Activated naive CD4-positive, alpha-beta T cell treated with anti-CD3 and anti-CD28 coated beads, Interleukin-2, amount 50 U/mL, for 72 hours (primary cell): Measurements from ENCODE around the gene ZG16. TPM values are rescaled to one million over a fixed set of nuclear protein-coding genes. Genes with fewer than 3 reads are reported as not detected.
"Not testable (repeated sequence)": the region's sequence is repeated elsewhere in the genome, so short reads cannot be mapped to it uniquely, and the experiment has no call there.

Experiments used
- ATAC-seq, 2 donors: fragments of 150-1000 bp; cut with Tn5 transposase; 2 replicates each; pipeline ENCODE4 v1.10.0; 2021; ENCODE audit warnings: mild to moderate bottlenecking in 2 of 2, moderate library complexity in 2 of 2
- DNase-seq, 2 donors: peaks; one replicate each; pipeline ENCODE4 v3.0.0; 2021 to 2022; ENCODE audit warnings: low spot score in 2 of 2
- H3K27ac Mint-ChIP-seq, 2 donors: one replicate each; pipeline ENCODE4 v1.8.0; 2022; ENCODE audit warnings: mild to moderate bottlenecking in 2 of 2, mixed read lengths in 2 of 2
- H3K36me3 Mint-ChIP-seq, 2 donors: one replicate each; pipeline ENCODE4 v1.8.0; 2022; ENCODE audit warnings: mixed read lengths in 2 of 2
- H3K9me3 Mint-ChIP-seq, 2 donors: one replicate each; pipeline ENCODE4 v1.8.0; 2022; ENCODE audit warnings: mixed read lengths in 2 of 2
- total RNA-seq, 2 donors: library from RNA; stranded (reverse); gene quantifications; one replicate each; pipeline ENCODE4 v1.2.3, GENCODE V29; 2022

The ZG16 gene
- total RNA-seq, 2 donors from 2014 or later, result not detected

- H3K9me3 Mint-ChIP-seq, ATAC-seq, DNase-seq: not testable (repeated sequence)
- Mint-ChIP-seq H3K27ac (peak overlapping the region in 1 of 2 donors; percentile 31), H3K36me3 (peaks cover 51 to 56% of the 10 kb centered on the region in 2 donors)
Measured at GRCh38 chr16:29793153-29793552, 15.1 kb downstream of the ZG16 start.

GRCh38 chr16:29794231-29794710 is 16.2 kb downstream of the ZG16 start:
- H3K36me3 Mint-ChIP-seq, result peaks cover 56 to 59% of the 10 kb centered on the region in 2 donors
- no peak for ATAC-seq
- no peak for DNase-seq
- H3K9me3 Mint-ChIP-seq, result no peaks in the 10 kb centered on the region
- no peak overlapping the region for H3K27ac Mint-ChIP-seq

- DNase-seq, result no peak
- H3K27ac Mint-ChIP-seq, result peak overlapping the region; percentile 74 to 89
- peaks cover 30 to 37% of the 10 kb centered on the region in 2 donors for H3K36me3 Mint-ChIP-seq
- no peaks in the 10 kb centered on the region for H3K9me3 Mint-ChIP-seq
- no peak for ATAC-seq
Measured at GRCh38 chr16:29802416-29802935, 24.4 kb downstream of the ZG16 start.

DNA sequence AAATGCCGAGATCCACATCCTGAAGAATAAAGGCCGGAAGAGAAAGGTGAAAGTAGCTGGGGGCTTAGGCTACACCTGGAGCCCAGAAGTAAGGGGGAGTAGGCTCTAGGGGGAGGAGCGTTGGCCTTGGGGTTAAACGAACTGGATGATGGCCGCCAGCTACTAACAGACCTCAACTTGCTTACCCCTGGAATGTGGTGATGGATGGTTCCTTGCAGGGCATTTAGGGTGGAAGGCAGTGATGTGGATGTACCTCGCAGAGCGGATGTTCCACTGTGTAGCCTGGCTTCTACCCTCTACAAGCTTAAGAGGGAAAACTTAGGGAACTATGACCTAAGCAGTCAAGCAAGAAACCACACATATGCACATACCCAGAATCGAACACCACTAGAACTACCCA is 26.0 kb downstream of the ZG16 start:
- peak overlapping the region; percentile 89 to 99 for H3K27ac Mint-ChIP-seq
- no peak for ATAC-seq
- H3K36me3 Mint-ChIP-seq, result peaks cover 36 to 40% of the 10 kb centered on the region in 2 donors
- no peak for DNase-seq
- no peaks in the 10 kb centered on the region for H3K9me3 Mint-ChIP-seq

DNA sequence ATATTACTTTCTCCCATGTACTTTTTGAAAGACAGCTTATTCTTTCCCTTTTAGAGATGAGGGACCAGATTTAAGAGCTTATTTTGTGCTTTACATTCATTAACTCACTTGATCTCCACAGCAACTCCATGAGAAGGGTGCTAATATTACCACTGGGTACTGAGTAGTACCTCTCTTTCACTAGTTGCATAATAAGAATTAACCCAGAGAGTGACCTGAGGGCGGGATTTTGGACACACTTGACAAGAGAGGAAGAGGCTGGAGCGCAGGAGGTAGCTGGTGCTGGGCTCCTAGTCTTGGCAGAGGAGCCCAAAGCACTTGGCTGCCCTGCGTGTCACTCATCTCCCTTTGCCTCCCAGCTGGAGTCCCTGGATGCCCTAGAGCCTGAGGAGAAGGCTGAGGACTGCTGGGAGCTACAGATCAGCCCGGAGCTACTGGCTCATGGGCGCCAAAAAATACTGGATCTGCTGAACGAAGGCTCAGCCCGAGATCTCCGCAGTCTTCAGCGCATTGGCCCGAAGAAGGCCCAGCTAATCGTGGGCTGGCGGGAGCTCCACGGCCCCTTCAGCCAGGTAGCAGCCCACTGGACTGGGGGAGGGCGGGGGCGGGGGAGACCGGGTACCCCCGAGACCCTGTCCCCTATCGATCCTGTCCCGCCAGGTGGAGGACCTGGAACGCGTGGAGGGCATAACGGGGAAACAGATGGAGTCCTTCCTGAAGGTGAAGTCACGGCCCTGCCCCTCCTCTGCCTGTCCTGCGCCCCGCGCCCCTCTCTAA is 26.6 kb downstream of the ZG16 start:
- peaks cover 38 to 42% of the 10 kb centered on the region in 2 donors for H3K36me3 Mint-ChIP-seq
- ATAC-seq (no peak), DNase-seq (no peak)
- no peaks in the 10 kb centered on the region for H3K9me3 Mint-ChIP-seq
- peak overlapping the region; percentile 89 to 100 for H3K27ac Mint-ChIP-seq

GRCh38 chr16:29805232-29806098 is 27.4 kb downstream of the ZG16 start:
- peaks cover 43 to 48% of the 10 kb centered on the region in 2 donors for H3K36me3 Mint-ChIP-seq
- H3K9me3 Mint-ChIP-seq, result no peaks in the 10 kb centered on the region
- DNase-seq (peak; percentile 98), ATAC-seq (peak; percentile 62 to 69)
- H3K27ac Mint-ChIP-seq, result peak overlapping the region; percentile 89 to 100

DNA sequence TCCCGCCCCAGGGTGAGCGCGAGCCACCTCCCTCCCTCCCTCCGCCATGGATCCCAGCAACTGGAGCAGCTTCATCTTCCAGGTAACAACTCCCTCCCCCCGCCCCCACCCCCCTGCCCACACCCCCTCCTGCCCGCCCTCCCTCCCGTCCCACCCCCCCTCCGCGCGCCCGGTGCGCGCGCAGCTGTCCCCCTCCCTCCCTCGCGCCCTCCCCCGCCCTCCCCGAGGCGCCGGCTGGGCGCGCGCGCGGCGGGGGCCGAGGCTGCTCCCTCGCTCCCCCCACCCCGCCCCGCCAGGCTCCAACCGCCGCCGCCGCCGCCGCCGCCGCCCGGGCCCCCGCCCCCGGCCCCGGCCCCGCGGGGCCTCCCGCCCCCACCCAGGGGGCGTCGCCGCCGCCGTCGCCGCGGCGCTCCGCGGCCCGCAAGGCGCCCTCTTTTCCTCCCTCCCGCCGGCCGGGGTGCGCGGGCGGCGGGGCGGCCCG is 28.1 kb downstream of the ZG16 start, which contains the start of gene MAZ:
Gene MAZ (plus strand): TSS at position 431 of the 481 bp plus-strand sequence. CDS start 173 bp downstream, outside the sequence.
- DNase-seq (peak in 1 of 2 donors; percentile 64), ATAC-seq (no peak)
- Mint-ChIP-seq H3K36me3 (peaks cover 43 to 48% of the 10 kb centered on the region in 2 donors), H3K9me3 (no peaks in the 10 kb centered on the region), H3K27ac (peak within 1 kb of the TSS; percentile 97 to 100)

DNA sequence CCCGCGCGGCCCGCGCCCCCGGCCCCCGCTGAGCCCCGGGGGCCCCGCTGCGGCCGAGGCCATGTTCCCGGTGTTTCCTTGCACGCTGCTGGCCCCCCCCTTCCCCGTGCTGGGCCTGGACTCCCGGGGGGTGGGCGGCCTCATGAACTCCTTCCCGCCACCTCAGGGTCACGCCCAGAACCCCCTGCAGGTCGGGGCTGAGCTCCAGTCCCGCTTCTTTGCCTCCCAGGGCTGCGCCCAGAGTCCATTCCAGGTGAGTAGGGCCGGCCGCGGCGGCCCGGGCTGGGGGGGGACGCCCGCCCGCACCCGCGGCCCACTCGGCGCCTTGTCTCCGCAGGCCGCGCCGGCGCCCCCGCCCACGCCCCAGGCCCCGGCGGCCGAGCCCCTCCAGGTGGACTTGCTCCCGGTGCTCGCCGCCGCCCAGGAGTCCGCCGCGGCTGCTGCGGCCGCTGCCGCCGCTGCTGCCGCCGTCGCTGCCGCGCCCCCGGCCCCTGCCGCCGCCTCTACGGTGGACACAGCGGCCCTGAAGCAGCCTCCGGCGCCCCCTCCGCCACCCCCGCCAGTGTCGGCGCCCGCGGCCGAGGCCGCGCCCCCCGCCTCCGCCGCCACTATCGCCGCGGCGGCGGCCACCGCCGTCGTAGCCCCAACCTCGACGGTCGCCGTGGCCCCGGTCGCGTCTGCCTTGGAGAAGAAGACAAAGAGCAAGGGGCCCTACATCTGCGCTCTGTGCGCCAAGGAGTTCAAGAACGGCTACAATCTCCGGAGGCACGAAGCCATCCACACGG is 28.8 kb downstream of the ZG16 start:
- Mint-ChIP-seq H3K9me3 (no peaks in the 10 kb centered on the region), H3K36me3 (peaks cover 43 to 48% of the 10 kb centered on the region in 2 donors), H3K27ac (peak overlapping the region; percentile 84 to 97)
- ATAC-seq, result no peak
- DNase-seq, result peak; percentile 61 to 76

DNA sequence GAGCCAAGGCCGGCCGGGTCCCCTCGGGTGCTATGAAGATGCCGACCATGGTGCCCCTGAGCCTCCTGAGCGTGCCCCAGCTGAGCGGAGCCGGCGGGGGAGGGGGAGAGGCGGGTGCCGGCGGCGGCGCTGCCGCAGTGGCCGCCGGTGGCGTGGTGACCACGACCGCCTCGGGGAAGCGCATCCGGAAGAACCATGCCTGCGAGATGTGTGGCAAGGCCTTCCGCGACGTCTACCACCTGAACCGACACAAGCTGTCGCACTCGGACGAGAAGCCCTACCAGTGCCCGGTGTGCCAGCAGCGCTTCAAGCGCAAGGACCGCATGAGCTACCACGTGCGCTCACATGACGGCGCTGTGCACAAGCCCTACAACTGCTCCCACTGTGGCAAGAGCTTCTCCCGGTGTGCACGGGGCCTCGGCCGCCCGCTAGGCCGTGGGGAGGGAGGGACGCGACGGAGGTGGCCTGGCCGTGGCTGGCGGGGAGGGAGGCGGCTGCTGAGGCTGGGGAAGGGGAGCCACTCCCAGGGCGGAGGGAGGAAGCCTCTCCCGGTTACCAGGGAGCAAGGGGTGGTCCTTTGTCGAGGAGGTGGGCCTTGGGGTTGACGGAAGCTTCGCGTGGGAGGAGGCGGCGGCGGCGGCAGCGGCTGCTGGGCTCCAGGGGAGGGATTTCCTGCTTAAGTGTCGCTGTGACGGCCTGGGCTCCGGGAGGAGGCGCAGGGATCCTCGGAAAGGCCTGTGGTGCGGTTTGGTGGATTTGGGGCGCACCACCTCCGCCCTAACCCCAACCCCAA is 29.6 kb downstream of the ZG16 start:
- H3K9me3 Mint-ChIP-seq, result no peaks in the 10 kb centered on the region
- H3K27ac Mint-ChIP-seq, result peak overlapping the region; percentile 93 to 97
- peak; percentile 26 to 37 for ATAC-seq
- peaks cover 43 to 45% of the 10 kb centered on the region in 2 donors for H3K36me3 Mint-ChIP-seq
- peak; percentile 80 to 92 for DNase-seq

DNA sequence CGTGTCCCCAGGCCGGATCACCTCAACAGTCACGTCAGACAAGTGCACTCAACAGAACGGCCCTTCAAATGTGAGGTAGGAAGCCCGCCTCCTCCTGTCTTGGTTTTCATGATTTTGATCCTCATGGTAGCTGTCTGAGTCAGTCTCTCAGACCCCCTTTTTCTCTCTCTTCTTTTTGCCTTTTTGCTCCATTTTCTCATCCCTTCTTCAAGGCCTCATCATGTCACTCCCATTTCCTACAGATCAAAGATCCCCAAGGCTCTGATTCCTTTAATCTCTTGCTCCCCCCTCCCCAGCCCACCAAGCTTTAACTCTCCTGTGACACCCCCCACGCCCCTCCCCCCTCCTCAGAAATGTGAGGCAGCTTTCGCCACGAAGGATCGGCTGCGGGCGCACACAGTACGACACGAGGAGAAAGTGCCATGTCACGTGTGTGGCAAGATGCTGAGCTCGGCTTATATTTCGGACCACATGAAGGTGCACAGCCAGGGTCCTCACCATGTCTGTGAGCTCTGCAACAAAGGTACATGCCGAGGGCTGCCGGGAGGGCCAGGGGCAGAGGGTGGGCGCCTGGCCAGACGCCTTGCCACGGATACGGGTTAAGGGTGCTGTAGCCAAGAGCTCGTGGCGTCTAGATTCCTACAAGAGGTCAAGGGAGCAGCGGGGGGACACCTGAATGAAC is 30.3 kb downstream of the ZG16 start:
- Mint-ChIP-seq H3K36me3 (peaks cover 40 to 41% of the 10 kb centered on the region in 2 donors), H3K27ac (peak overlapping the region; percentile 93 to 97), H3K9me3 (no peaks in the 10 kb centered on the region)
- DNase-seq (no peak), ATAC-seq (no peak)

DNA sequence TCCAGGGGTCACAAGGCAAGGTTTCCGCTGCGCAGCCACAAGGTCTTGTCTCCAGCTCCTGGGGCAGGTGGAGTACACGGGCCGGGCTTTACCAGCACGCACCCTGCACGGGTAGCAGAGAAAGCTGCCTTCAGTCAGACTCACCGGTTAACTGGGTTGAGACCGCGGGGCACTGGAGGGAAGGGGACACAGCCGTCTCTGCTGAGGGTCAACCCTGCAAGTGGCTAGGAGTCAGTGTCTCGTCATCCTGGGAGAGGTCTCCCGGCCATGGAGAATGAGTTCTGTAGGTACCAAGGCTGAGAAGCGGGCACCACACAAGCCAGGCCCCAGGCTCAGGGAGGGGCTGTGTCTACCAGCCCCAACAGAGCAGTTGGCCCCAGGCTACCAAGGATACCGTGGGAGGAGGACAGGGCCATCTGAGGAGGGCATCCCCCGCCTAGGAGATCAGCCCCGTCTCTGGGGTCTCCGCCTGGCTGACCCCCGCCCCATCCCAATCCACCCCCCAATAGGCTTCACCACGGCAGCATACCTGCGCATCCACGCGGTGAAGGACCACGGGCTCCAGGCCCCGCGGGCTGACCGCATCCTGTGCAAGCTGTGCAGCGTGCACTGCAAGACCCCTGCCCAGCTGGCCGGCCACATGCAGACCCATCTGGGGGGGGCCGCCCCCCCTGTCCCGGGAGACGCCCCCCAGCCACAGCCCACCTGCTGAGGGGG is 31.1 kb downstream of the ZG16 start:
- no peaks in the 10 kb centered on the region for H3K9me3 Mint-ChIP-seq
- H3K27ac Mint-ChIP-seq, result peak overlapping the region; percentile 93 to 97
- H3K36me3 Mint-ChIP-seq, result peaks cover 32 to 34% of the 10 kb centered on the region in 2 donors
- DNase-seq (no peak), ATAC-seq (no peak)

DNA sequence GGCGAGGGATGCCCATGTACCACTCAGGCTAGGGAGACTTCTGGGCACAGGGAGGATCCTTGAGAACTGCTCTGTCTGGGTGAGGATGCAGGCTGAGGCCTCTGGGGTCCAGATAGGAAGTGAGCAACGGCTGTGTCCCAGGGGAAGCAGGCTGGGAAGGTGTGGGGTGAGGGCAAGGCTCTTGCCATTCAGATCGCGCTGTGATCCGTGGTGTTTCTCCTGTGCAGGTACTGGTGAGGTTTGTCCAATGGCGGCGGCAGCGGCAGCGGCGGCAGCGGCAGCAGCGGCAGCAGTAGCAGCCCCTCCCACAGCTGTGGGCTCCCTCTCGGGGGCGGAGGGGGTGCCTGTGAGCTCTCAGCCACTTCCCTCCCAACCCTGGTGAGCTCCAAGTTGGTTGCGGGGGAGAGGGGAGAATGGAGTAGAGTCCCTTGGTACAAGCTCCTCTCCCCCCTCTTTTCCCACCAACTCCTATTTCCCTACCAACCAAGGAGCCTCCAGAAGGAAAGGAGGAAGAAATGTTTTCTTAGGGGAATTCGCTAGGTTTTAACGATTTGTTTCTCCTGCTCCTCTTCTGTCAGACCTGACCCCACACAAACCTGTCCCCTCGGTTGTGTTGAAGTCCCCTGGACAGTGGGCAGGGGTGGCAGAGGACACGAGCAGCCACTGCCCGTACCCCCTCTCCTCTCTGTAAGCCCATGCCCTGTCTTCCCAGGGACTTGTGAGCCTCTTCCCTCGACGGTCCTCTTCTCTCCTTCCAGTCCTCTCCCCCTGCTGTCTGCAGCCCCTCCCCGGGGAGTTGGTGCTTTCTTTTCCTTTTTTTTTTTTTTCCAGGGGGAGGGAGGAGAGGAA is 32.0 kb downstream of the ZG16 start:
- H3K27ac Mint-ChIP-seq, result peak overlapping the region; percentile 89 to 91
- peaks cover 24 to 28% of the 10 kb centered on the region in 2 donors for H3K36me3 Mint-ChIP-seq
- no peaks in the 10 kb centered on the region for H3K9me3 Mint-ChIP-seq
- no peak for DNase-seq
- no peak for ATAC-seq

- DNase-seq (no peak), ATAC-seq (no peak)
- peaks cover 20 to 24% of the 10 kb centered on the region in 2 donors for H3K36me3 Mint-ChIP-seq
- no peaks in the 10 kb centered on the region for H3K9me3 Mint-ChIP-seq
- H3K27ac Mint-ChIP-seq, result peak overlapping the region; percentile 89 to 91
Measured at GRCh38 chr16:29810699-29811169, 32.7 kb downstream of the ZG16 start.
